Stimulated activated CD8-positive, alpha-beta memory T cell treated with anti-CD3 and anti-CD28 coated beads, Interleukin-4, amount 100 ng/mL, for 1 hour (primary cell): ENCODE data around the gene ZNF280A.
A peak's percentile ranks its signal among the peaks of the same experiment; 100 is the strongest.
"Not testable (repeated sequence)": the region's sequence is repeated elsewhere in the genome, so short reads cannot be mapped to it uniquely, and the experiment has no call there.

Experiments
- DNase-seq, 2 donors: peaks; one replicate each; pipeline ENCODE4 v3.0.0-alpha.2; 2020; ENCODE audit warnings: low read depth in 2 of 2, low spot score in 1 of 2

ZNF280A gene

GRCh38 chr22:22513619-22514018, 6.5 kb downstream of the ZNF280A start:
- DNase-seq = no peak

DNA sequence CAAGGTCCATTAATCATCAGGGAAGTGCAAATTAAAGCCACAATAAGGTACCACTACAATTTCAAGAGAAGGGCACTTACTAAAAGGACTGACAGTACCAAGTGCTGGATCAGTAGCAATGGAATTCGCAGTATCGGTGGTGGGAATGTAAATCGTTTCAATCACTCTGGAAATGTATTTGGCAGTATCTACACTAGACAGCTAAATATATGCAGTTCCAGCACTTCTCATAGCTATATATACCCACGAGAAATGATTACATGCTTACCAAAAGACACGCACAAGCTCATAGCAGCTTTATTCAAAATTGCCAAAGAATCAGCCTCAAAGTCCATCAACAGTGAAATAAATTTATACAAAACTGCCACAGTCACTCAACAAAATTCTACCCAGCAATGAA, 7.1 kb downstream of the ZNF280A start:
- no peak for DNase-seq

DNA sequence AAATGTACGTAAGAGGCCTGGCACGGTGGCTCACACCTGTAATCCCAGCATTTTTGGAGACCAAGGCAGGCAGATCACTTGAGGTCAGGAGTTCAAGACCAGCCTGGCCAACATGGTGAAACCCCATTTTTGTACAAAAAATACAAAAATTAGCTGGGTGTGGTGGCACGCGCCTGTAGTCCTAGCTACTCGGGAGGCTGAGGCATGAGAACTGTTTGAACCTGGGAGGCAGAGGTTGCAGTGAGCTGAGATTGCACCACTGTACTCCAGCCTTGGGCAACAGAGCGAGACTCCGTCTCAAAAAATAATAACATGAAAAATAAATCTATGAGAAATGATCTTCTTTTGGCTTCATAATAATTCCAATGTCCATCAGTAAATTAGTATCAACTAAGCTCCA, 9.2 kb downstream of the ZNF280A start:
- DNase-seq = not testable (repeated sequence)

DNA sequence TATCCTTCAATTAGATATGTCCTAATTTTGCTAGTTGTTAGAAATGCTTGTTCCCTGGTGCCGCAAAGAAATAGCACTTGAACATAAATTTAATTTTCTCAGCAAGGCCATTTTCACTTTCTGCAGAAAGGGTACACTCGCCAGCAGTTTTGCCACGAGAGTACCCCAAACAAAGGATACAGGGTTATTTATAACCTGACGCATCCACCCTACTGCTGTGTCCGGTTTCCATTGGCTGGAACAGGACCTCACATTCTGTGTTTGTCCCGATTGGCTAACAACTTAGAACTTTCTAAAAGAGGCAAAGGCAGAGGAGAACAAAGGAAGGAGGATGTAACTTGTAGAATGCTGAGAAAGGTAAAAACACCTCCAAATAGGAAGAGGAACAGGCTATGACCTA, 10.2 kb downstream of the ZNF280A start:
- DNase-seq = not testable (repeated sequence)

GRCh38 chr22:22508274-22509176, 11.5 kb downstream of the ZNF280A start, which contains the start of gene ZNF280B:
ZNF280B (minus strand) TSS chr22:22508742; CDS start chr22:22489398, 19,344 bp downstream.
- DNase-seq = peak; percentile 55 to 60

DNA sequence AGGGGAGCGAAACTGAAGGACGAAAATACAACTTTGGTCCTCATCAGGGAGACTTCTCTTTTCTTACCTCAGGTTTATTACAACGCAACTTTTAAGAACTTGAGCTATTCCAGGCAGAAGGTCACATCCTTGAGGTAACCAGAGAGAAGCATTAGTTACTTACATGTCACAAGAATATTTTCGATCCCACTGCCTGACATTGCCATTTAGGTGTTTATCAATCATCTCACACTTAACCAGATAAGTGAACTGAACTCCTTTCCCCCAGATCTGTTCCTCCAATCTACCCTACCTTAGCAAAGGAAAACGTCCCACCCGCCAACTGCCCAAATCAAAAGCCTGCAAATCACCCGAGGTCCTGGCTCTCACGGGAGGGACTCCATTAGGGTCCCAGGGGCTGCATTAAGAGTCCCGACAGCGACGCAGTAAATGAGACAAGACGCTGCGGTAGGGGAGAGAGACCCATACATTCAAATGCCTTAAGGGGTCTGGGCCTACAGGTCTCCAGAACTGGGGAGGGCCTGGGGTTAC, 12.3 kb downstream of the ZNF280A start:
- DNase-seq = no peak

GRCh38 chr22:22506736-22507135, 13.3 kb downstream of the ZNF280A start:
- no peak for DNase-seq

DNA sequence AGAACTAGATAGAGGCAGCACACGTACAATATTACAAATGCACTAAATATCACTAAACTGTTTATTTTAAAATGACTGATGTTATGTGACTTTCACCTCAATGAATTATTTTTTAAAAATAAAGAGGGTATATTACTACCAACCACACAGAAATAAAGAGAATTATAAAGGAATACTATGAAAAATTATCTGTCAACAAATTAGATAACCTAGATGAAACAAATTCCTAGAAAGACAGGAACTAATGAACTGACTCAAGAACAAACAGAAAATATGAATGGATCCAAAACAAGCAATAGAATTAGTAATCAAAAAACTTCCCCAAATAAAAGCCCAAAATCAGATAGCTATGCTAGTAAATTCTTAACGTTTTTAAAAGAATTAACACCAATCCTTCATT, 21.8 kb downstream of the ZNF280A start:
- DNase-seq = no peak

DNA sequence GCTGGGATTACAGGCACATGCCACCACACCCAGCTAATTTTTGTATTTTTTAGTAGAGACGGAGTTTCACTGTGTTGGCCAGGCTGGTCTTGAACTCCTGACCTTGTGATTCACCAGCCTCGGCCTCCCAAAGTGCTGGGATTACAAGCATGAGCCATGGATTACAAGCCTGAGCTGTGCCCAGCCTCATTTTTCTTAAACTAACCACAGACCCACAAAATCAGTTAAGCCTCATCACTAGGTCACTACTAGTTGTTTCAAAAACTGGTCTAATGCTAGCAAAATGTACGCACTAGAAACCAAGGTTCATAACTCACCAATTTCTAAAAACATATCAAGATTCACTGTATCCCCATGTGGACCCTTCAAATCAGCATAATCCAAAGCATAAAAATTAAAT, 28.5 kb downstream of the ZNF280A start:
- not testable (repeated sequence) for DNase-seq

- no peak for DNase-seq
Observed at GRCh38 chr22:22488736-22489135, 31.3 kb downstream of the ZNF280A start.

DNA sequence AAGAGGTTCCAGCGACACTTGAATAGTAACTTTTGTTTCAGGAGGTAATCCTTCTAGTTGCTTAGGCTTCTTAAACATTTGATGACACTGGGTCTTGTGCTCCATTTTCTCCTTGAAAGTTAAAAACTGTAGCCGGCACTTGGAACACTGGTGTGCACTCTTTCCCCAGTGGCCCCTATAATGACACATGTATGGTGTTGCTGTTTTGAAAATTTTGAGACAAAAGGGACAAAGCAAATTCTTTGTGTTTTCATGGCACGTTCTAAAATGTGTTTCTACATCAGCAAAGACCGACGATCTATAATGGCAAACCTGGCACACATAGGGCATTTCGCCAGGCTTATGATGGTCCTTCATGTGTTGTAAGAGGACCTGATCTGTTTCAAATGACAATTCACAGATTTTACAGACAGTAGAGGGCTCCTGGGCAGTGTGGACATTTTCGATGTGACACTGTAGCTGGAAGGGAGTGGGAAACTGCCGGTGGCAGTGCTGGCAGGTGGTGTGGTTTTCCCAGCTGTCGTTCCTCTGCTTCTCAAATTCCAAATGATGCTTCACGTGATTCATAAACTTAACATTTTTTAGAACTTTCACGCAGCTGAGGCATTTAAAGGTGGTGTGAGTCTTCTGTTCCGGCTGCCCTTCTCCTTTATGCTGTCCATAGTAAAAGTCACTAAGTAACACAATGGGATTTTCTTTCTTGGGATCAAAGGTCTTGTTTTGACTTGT, 32.0 kb downstream of the ZNF280A start:
- no peak for DNase-seq

GRCh38 chr22:22487059-22487458, 33.0 kb downstream of the ZNF280A start:
- no peak for DNase-seq

DNA sequence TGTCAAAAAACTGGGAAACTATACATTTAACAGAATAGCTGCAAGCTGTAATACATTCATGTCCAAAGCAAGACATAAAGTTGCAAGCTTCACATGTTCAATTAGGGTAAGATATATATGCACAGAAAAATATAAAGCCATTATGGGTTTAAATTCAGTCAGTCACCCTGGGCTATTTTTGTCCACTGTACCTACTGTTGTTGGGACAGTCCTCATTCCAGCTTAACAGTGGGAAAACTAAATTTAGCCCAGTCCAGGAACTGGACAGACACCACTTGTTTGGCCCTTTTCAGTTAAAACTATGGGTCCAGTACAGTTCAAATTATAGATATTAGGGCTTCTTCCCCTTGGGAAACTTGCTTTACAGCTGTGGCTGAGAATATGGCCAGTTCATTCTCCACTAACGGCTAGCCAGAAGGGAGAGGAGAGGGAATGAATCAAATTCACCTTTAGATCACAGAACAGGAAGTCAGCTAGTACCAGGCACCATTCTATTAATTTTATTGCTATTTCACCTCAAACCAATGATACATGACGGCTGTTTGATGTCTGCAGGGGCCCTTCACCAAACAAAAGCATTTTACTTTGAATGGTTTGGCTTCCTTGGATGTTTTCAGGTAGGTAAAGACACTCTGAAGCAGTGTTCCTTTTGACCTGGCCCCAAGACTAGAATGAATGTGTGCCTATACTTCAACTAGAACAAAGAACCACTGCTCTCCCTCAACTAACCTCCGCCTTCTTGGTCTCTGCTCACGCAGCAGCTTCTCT, 33.8 kb downstream of the ZNF280A start:
- DNase-seq = no peak

DNA sequence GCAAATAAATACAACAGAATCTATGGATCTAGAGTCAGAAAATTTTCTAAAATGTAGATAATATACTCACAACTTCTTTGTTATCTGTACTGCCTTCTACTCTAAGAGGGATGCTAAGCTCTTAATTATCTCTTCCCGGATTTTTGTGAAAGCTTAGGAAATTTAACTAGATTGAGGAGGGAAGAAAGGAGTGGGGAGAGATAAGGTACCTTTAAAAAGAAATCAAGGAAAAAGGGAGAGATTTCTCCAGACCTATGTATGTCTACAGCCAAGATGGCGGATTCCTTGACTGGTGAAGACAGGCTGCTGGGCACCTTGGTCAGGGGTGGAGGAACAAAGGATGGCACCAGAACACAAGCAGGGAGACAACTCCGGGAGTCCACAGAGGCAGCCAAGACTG, 34.5 kb downstream of the ZNF280A start:
- DNase-seq = no peak

- DNase-seq = no peak
Observed at GRCh38 chr22:22484023-22484422, 36.0 kb downstream of the ZNF280A start.

- no peak for DNase-seq
Observed at GRCh38 chr22:22480940-22481339, 39.1 kb downstream of the ZNF280A start.

GRCh38 chr22:22479999-22480532, 40.0 kb downstream of the ZNF280A start:
- no peak for DNase-seq

DNA sequence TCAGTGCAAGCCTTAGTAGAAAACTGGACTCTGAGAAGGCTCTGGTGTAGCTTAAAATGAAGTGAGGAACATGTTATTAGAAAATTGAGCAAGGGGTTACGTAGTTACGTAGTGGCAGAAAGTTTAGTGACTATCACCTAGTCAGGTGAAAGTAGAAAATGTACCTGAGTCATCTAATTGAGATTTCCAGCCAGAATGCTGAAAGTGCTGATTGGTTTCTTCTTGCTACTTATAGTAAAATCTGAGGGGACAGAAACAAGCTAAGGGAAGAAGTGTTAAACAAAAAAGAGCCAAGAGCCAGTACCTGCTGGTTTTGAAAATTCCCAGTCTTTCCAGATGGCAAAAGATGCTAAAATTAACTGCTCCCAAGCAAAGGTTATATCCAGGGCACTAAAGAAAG, 41.0 kb downstream of the ZNF280A start:
- DNase-seq = no peak

GRCh38 chr22:22478470-22478869, 41.6 kb downstream of the ZNF280A start:
- no peak for DNase-seq

DNA sequence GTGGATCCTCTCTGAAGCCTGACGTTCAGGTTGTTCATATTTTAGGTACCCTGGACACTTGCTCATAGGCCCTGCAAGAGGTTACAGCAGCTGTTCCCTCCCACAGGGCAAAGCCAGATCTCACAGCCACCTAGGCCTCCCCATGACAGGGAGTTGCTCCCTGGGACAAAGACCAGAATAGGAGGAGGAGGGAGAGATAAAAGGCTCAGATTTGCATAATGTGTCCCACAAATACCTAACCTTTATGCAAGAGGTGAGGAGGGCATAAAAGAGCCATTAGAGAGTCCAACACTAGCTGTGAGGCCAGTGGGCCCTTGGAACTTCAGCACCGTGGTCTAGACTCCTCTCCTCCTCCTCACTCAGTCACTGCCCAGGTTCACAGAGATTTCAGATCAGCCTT, 45.3 kb downstream of the ZNF280A start:
- DNase-seq = no peak

GRCh38 chr22:22471104-22471503, 49.0 kb downstream of the ZNF280A start:
- not testable (repeated sequence) for DNase-seq
